ENCODE data around the gene UGT1A9.
"Not testable (repeated sequence)": the region's sequence is repeated elsewhere in the genome, so short reads cannot be mapped to it uniquely, and the experiment has no call there.

UGT1A9 gene

DNA sequence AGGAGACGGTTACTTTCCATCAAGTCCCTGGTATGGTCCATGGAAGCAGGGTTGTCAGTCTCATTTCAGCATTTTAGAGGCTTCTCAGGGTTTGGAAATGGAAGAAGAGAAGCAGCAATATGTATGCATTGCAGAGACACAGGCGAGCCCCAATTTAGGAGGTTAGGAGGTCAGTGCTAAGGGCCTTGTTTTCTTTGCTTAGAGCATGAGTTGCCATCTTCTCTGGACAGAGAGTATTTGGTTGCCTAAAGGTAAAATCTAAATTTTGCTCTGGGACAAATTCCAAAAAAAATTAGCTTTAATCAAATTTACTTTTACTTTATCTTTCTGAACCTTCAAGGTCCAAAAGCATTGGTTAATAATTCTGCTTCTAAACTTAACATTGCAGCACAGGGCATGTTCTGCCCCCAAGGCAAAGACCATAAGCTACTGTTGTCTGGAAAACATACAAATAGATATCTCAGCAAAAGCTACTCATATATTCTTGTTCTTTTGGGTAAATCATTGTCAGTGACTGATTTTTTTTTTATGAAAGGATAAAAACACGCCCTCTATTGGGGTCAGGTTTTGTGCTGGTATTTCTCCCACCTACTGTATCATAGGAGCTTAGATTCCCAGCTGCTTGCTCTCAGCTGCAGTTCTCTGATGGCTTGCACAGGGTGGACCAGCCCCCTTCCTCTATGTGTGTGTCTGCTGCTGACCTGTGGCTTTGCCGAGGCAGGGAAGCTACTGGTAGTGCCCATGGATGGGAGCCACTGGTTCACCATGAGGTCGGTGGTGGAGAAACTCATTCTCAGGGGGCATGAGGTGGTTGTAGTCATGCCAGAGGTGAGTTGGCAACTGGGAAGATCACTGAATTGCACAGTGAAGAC, at the start of gene UGT1A9:
TSS of gene UGT1A9 (plus strand) at position 609 of the 872 bp plus-strand sequence. CDS start at position 646, 37 bp downstream.
- no peak for DNase-seq (ENCODE audit: low read depth)

DNA sequence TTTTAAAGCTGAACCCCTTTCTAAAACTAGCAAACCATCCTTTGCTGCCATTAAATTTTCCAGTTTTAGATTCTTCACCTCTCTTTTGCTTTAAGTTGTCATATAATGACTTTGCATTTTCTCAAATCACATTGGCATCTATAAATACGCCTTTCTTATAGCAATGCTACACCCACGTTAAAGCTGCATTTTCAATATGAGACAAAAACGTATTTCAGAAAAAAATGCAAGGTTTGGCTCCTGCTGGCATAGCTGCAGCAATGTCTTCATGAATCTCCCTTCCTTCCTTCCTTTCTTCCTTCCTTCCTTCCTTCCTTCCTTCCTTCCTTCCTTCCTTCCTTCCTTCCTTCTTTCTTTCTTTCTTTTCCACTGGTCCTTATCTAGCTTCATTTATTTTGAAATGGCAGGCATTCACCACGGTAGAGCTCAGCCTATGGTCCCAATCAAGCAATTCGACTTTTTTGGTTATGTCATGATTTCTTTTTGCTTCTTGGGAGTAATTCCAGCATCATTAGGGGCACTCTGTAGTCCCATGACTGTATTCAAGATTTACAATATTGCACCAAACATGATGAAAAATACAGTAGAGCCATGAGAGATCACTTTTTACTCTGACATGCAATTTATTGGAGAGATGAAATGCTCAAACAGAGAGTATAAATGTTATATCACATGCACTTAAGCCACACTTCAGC, 44.2 kb upstream of the UGT1A9 start:
- DNase-seq (ENCODE audit: low read depth), result no peak

GRCh38 chr2:233636306-233636705, 35.4 kb upstream of the UGT1A9 start, which contains the start of gene UGT1A10:
Gene UGT1A10 (plus strand): TSS chr2:233636448. CDS start chr2:233636523, 75 bp downstream.
- not testable (repeated sequence) for DNase-seq (ENCODE audit: low read depth)

DNA sequence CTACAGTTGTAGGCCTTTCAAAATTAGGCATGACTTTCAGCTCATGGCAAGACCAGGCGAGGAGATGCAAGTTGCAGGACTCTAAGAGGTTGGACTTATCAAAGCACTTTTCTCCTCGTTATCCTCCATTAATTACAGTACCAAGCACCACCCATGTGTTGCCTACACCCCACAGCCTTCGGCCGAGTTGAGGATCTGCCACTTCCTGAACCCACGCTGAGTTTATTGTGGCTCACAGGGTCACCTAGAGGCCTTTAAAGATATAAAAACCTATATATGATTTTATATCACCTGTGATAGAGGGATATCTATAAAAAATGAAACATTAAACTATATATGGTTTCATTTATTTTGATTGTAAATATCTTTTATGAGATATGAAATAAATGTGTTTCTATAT, 32.9 kb upstream of the UGT1A9 start:
- no peak for DNase-seq (ENCODE audit: low read depth)

DNA sequence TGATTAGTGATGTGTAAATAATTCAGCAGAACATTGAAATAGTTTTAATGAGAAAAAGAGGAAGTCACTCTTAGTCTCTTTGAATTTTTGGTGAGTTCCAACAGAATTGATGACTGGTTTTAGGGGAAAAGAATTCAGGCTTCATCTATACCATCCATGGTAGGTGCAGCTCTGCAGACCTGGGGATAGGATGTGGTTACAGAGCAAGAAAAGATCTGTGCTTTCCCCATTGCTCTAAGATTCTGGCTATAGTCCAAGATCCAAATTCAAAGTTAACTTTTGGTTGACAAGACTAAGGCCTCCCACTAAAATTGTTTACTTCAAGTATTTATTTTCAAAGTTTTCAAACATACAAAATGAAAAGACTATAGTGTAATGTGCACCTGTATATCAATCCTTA, 31.8 kb upstream of the UGT1A9 start:
- no peak for DNase-seq (ENCODE audit: low read depth)

DNA sequence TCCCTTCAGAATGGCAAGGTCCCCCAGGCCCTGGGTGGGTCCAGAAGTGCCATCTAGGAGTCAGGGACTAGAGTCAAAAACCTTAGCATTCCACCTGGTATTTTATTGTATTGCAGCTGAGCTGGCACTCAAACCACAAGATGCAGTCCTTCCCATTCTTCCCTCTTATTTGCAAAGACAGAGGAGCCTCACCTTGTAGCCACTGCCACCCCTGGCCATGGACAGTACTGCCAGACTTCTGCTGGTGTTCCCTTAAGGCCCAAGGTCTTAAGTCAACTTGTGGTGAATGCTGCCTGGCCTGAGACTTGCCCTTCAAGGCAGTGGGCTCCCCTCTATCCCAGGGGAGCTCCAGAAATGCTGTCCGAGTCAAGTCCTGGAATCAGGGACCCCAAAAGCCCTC, 28.6 kb upstream of the UGT1A9 start:
- peak; percentile 15 for DNase-seq (ENCODE audit: low read depth)

- DNase-seq (ENCODE audit: low read depth), result not testable (repeated sequence)
Measured at GRCh38 chr2:233646033-233646432, 25.7 kb upstream of the UGT1A9 start.

- no peak for DNase-seq (ENCODE audit: low read depth)
Measured at GRCh38 chr2:233650981-233651380, 20.7 kb upstream of the UGT1A9 start.

- no peak for DNase-seq (ENCODE audit: low read depth)
Measured at GRCh38 chr2:233651430-233651829, 20.3 kb upstream of the UGT1A9 start.

- no peak for DNase-seq (ENCODE audit: low read depth)
Measured at GRCh38 chr2:233654501-233654900, 17.2 kb upstream of the UGT1A9 start.

GRCh38 chr2:233655043-233655442, 16.7 kb upstream of the UGT1A9 start:
- DNase-seq (ENCODE audit: low read depth), result no peak

DNA sequence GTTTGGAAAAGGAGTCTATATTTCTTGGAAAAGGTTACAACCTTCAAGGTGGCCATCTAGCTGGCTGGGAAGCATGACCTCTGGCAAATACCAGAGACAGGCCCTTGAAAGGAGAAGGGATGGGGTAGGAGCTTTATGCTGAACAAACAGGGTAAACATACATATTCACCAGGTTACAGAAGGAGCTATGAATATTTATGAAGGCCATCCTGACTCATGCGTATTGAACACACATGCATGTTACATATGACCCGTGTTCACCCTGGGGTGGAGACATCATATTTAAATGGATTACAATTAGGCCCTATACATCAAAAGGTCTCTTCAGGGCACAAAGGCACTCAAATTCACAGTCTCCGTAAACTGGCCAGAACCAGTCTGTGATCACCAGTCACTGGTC, 15.8 kb upstream of the UGT1A9 start:
- not testable (repeated sequence) for DNase-seq (ENCODE audit: low read depth)

DNA sequence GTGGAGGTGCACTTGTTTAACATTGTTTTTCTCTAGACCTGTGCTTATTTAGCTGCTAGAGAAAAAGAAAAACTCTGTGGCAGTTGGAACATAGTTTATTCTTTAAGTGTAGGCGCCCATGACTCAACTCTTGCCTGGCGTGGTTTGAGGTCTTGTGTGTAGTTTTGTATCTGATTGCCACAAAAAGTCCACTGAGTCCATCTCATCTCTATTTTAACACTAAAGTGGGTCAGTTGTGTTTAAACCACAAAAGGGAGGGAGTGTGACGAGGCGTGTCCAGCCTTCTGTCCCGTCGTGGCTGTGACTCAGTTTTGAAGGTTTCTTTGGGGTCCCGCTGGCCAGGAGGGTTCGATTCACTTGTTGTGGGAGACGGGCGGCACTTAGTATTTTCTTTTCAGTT, 15.3 kb upstream of the UGT1A9 start:
- no peak for DNase-seq (ENCODE audit: low read depth)

DNA sequence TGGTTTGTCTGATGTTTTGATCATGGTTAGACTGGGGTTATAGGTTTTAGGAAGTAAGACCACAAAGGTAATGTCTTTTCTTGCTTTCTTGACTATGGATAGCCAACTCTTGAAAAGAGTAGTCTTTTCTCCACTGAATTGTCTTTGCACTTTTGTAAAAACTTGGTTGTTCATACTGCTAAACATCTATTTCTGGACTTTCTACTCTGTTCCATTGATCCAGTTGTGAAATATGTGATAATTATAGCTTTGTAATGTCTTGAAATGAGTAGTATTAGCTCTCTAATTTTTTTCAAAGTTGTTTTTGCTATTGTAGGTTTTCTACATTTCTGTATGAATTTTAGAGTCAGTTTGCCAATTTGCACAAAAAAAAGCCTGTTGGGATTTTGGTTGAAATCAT, 13.1 kb upstream of the UGT1A9 start:
- DNase-seq (ENCODE audit: low read depth), result no peak

GRCh38 chr2:233663911-233664310, 7.8 kb upstream of the UGT1A9 start:
- peak; percentile 73 for DNase-seq (ENCODE audit: low read depth)

- DNase-seq (ENCODE audit: low read depth), result no peak
Measured at GRCh38 chr2:233668605-233669260, 3.0 kb upstream of the UGT1A9 start.

- no peak for DNase-seq (ENCODE audit: low read depth)
Measured at GRCh38 chr2:233672886-233673285, 1.2 kb downstream of the UGT1A9 start.

- no peak for DNase-seq (ENCODE audit: low read depth)
Measured at GRCh38 chr2:233673896-233674295, 2.2 kb downstream of the UGT1A9 start.

GRCh38 chr2:233674314-233674713, 2.6 kb downstream of the UGT1A9 start:
- DNase-seq (ENCODE audit: low read depth), result no peak

DNA sequence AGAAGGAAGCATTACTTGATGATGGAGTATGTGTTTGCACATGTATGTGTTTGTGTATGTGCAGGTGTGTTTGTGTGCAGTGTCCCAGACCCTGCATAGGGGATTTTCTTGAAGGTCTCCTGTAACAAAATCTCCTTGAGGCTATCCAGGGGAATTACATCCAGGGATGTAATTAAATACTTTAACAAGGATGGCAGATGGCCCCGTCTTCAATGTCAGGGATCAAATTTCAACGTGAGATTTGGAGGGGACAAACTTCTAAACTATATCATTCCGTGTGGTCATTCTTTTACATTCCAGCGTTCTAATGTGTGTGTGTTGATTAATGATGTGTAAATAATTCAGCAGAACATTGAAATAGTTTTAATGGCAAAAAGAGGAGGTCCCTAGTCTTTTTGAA, 3.3 kb downstream of the UGT1A9 start:
- peak; percentile 11 for DNase-seq (ENCODE audit: low read depth)

DNA sequence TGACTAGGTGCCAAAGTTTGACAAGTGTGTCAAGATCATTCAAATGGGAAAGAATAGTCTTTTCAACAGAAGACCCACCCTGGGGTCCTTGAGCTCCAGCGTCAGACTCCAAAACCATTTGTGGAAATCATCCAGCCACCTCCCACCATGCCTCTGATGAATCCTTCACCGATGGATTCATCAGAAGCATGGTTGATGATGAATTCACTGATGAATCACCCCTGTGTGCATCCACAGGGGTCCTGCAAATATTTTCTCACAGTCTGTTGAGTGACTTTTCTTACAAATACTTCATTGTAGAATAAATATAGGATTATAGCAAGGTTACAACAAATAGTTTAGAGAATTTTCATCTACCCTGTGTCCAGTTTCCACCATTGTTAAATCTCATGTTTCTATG, 4.3 kb downstream of the UGT1A9 start:
- DNase-seq (ENCODE audit: low read depth), result peak; percentile 72

DNA sequence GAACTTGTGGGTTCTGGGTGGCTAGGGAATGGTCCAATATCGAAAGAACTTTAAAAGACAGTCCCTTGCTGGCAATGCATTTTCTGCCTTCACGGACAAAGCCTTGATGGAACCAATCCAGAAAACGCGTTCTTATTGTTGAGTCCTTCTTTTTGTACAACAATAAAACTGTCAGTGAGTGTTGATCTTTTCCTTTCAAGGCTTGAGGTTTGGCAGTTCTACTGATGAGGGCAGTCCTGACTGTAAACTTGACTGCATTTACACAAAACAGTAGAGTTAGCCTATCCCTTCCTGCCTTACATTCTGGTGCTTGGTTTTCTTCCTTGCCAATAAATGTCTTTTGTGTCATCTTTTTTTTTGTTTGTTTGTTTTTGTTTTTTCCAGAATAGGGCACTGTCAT, 7.5 kb downstream of the UGT1A9 start:
- no peak for DNase-seq (ENCODE audit: low read depth)

Data from EH (cell line).